ENCODE results near the gene PKP2. TPM values are rescaled to one million over a fixed set of nuclear protein-coding genes. Genes with fewer than 3 reads are reported as not detected.

PKP2 gene
- total RNA-seq, 4 donors from 2014 or later: 3.9 to 24.8 (median 14.7) TPM

DNA sequence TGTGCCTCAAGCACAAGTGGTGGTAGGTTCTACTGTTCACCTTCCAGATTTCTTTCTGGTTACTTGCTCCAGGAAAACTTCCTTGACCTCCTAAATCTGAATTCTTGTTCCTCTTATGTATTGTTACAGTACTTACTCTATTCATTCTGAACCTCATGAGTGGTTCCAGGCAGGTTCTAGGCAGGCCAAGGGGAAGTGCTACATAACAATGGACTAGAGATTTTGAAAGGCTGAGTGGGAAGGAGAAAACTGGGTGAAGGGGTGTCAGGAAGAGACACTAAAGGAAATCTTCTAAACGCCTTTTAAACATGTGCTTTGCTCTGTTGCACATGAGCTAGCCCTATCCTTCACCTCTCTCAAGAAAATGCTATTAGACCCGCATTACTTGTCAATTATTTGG is 142.5 kb downstream of the PKP2 start:
- DNase-seq (ENCODE audit: low spot score) (no peak), ATAC-seq (ENCODE audit: low FRiP score) (no peak)
- TF ChIP-seq, protein P1, sequence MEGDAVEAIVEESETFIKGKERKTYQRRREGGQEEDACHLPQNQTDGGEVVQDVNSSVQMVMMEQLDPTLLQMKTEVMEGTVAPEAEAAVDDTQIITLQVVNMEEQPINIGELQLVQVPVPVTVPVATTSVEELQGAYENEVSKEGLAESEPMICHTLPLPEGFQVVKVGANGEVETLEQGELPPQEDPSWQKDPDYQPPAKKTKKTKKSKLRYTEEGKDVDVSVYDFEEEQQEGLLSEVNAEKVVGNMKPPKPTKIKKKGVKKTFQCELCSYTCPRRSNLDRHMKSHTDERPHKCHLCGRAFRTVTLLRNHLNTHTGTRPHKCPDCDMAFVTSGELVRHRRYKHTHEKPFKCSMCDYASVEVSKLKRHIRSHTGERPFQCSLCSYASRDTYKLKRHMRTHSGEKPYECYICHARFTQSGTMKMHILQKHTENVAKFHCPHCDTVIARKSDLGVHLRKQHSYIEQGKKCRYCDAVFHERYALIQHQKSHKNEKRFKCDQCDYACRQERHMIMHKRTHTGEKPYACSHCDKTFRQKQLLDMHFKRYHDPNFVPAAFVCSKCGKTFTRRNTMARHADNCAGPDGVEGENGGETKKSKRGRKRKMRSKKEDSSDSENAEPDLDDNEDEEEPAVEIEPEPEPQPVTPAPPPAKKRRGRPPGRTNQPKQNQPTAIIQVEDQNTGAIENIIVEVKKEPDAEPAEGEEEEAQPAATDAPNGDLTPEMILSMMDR (IDR thresholded peaks at IDR 0.05): no peak

DNA sequence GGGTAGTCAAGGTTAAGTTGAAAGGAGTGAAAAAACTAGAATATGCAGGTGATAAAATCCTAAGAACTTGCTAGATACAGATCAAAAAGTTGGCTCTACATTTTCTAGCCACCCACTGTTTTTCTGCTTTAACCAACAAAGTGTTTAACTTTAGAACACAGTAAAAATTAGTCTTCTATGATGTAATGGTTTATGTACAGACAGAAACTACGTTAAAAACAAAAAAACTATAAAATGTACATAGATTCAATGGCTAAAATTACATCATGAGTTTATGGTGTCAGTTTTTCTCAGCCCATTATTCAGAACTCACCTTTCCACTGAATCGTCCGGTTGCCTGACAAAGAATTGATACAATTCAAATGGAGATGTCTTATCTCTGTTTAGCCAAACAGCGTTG is 143.0 kb downstream of the PKP2 start:
- DNase-seq (ENCODE audit: low spot score) (no peak), ATAC-seq (ENCODE audit: low FRiP score) (no peak)
- TF ChIP-seq, protein P1 (IDR thresholded peaks at IDR 0.05): no peak

DNA sequence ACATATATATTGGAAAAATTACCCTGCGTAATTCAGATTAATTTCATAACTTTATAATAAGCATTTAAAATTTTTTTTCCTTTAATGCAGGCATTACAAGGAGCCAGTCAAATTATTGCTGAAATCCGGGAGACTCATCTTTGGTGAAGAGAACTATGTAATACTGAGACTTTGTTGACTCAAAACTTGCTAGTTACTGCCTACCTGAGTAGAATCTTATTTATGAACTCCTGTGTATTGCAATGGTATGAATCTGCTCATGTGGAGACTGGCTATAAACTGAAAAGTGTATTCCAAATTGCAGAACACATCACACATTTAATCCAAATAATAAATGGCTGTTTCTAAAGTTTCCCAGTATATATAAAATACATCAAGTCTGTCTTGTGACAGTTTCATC is 153.3 kb downstream of the PKP2 start:
- DNase-seq (ENCODE audit: low spot score) (no peak), ATAC-seq (ENCODE audit: low FRiP score) (no peak)
- TF ChIP-seq, protein P1 (IDR thresholded peaks at IDR 0.05): no peak

DNA sequence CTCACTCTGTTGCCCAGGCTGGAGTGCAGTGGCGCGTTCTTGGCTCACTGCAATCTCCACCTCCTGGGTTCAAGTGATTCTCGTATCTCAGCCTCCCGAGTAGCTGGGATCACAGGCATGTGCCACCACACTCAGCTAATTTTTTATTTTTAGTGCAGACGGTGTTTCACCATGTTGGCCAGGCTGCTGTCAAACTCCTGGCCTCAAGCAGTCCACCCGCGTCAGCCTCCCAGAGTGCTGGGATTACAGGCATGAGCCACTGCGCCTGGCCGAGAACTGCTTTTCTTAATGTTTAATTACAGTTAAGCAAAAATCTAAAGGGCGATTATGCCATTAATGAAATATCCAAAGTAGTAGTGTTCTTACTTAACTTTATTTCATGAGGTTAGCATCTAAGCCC is 154.4 kb downstream of the PKP2 start:
- DNase-seq (ENCODE audit: low spot score) (no peak), ATAC-seq (ENCODE audit: low FRiP score) (no peak)
- TF ChIP-seq, protein P1 (IDR thresholded peaks at IDR 0.05): no peak

Other genes starting within 250 kb of the PKP2 start
- gene DNM1L, start 217.5 kb downstream of the PKP2 start, total RNA-seq: 10 to 100 TPM; 44.7 to 87.4 (median 59.8) TPM
- gene YARS2, start 140.9 kb downstream of the PKP2 start, total RNA-seq: 10 to 100 TPM; 19.9 to 23.1 (median 22.2) TPM